Measurements from ENCODE around the gene MELK.

- TF ChIP-seq YY1 (IDR thresholded peaks at IDR 0.05; ENCODE audit: insufficient read depth, insufficient read length) (no peak), ZNF274 (IDR thresholded peaks at IDR 0.05; ENCODE audit: low read depth, low read length) (no peak), SUZ12 (IDR thresholded peaks at IDR 0.05; ENCODE audit: extremely low read depth, insufficient read depth, insufficient read length) (no peak)
Observed at GRCh38 chr9:36671561-36671960, 98.9 kb downstream of the MELK start.
